GM18870 (cell line): Measurements from ENCODE around the gene MTTP.
"Not testable (repeated sequence)": the region's sequence is repeated elsewhere in the genome, so short reads cannot be mapped to it uniquely, and the experiment has no call there.

ENCODE experiments used
- ATAC-seq: cut with Tn5 transposase; IDR thresholded peaks from one replicate; pipeline ENCODE4 v1.9.1; 2021; ENCODE audit warnings: moderate library complexity; ENCODE audit not compliant: unreplicated experiment

The MTTP gene

DNA sequence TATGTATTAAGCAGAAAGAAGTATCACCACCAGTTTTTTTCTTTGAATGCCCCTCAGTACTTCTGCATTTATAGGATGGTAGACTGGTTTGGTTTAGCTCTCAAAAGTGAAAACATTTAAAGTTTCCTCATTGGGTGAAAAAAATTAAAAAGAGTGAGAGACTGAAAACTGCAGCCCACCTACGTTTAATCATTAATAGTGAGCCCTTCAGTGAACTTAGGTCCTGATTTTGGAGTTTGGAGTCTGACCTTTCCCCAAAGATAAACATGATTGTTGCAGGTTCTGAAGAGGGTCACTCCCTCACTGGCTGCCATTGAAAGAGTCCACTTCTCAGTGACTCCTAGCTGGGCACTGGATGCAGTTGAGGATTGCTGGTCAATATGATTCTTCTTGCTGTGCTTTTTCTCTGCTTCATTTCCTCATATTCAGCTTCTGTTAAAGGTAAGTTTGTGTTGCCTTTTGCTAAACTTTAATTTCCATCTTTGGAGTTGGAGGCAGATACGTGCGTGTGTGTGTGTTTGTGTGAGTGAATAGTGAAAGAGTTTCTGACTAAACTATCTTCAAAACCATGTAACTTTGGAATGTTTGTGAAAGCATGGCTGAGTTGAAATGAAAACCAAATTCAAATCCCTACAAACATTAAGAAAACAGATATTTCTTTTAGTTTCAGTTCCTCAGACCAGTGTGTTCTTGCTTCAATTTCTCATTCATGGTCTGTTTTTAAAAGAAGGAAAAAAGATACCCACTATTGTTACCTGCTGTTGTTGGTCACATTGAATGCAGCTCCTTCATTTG is at the start of gene MTTP:
Gene MTTP (plus strand): TSS at position 295 of the 795 bp plus-strand sequence. CDS start 86 bp downstream, at position 381.
- ATAC-seq: peak; percentile 79

DNA sequence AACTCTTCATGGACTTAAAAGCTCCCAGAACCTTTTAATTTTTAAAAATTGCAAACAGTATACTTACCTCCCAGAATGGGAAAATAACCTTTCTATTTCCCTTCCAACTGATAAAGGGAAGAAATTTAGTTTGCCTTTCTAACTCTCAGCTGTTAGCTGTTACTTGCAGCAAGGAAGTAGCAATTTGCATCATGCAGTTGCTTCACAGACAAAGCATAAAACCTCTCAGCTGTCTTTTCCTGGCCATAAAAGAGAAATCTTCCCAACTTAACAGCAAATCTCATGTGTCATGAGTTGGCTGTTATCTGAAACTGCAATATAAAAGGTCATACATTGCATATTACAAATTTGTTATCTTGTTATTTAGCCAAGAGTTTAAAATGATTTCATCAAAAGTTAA is 45.4 kb upstream of the MTTP start:
- no peak for ATAC-seq

DNA sequence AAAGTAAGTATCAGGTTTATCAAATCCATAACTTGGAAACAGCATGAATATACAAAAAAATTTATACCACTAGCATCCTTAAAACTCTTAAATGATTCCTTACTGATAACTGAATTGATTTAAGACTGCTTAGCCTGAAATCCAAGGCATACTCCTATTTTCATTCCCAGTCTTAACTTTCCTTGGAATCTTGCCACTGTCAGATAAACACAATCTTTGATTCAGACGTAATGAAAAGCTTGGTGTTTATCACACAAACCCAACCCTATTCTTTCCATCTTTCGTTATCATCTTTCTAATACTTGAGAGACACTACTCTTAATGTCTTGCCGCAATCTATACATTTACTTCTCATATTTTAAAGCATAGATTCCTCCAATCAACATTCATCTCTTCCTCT is 44.7 kb upstream of the MTTP start:
- ATAC-seq: no peak

DNA sequence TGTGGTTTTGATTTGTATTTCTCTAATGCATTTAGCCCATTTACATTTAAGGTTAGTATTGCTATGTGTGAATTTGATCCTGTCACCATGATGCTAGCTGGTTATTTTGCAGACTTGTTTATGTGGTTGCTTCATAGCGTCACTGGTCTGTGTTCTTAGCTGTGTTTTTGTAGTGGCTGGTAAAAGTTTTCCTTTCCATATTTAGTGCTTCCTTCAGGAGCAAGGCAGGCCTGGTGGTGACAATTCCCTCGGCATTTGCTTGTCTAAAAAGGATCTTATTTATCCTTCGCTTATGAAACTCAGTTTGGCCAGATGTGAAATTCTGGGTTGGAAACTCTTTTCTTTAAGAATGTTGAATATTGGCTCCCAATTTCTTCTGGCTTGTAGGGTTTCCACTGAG is 39.9 kb upstream of the MTTP start:
- ATAC-seq: not testable (repeated sequence)

DNA sequence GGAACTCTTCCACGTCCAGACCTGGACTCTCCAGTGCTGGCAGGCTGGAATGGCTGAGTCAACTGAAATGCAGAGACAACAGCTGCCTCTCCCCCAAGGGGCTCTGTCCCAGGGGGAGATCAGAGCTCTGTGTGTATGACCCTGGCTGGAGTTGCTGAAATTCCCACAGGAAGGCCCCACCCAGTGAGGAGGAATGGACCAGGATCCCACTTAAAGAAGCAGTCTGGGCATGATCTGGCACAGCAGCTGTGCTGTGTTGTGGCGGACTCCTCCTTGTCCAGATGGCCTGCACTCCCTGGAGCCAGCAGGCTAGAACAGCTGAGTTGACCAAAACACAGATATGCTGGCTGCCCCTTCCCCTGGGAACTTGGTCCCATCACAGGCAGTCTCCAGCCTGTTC is 38.4 kb upstream of the MTTP start:
- no peak for ATAC-seq

DNA sequence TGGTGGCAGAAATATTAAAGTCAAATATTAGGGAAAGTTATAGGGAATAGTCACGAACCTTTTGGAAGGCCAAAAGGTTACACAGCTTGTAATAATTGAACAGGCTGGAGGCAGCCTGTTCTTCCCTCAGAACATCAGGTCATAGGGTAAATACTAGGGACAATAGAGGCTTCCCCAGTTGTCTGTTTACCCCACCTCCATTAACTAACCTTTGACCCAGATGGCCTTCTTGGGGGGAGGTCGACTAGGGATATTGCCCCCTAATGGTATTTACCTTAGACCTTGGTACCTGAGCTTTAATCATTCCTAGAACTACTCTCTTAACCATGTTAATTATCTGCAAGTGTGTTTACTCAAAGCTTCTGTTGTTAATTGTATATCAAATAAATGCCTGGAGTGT is 37.8 kb upstream of the MTTP start:
- no peak for ATAC-seq

DNA sequence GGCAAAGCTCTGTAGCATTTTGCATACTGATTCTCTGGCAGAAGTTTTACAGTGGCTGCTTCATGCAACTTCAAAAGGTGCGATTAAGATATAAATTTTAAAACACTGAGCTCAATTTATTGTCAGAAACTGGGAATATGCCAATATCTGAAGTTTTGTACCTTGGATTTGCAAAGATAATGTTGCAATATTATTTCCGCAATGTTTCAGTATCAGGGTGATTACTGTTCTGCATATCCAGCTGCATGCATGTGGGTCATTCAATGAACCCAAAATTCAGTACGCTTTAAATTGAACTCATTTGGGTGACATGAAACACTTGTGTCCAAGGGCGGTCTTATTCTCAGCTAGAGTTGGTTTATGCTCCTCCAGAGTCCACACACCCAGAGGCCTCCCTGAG is 37.0 kb upstream of the MTTP start:
- ATAC-seq: no peak

DNA sequence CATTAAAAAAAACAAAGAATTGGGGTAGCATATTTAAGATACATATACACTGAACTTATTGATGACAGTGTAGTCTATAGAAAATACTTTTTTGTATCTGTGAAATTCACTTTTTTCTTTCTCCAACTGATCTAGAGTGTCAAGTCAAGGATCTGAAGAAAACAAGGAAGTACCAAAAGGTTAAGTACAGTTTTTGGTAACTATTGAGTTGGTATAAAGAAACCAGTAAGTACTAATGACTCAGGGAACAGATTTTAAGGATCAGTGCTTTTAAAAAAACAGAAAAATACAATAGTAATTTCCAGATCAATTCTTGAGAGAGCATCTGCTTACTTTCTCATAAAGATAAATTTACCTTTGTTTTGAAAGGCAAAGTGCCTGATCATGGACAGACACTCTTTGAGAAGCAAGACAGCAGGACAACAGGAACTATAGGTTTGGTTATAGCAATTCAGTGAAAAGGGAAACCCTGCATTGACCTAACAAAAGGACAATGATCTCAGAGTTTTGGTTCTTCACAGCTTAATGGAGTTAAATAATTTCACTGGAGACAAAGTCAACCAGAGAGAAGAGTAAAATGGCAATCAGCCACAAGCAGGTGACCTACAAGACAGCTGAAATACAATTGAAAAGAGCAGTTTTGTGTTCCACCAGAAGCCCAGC is 34.2 kb upstream of the MTTP start:
- ATAC-seq: no peak

DNA sequence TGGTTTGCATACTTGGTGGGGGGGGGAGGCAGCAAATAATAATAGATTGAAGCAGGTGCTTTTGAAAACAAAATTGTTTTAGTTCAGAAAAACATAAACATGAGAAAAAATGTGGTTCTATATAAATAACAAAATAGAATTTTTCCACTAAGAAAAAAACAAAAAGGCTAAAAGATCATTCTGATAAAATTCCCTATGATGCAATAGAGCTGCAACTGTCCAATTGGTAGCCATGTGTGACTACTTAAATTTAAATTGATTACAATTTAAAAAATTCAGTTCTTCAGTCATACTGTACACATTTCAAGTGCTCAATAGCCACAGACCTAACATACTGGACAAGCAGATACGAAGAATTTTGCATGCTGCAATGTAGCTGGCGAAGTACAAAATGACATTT is 21.8 kb upstream of the MTTP start:
- no peak for ATAC-seq

DNA sequence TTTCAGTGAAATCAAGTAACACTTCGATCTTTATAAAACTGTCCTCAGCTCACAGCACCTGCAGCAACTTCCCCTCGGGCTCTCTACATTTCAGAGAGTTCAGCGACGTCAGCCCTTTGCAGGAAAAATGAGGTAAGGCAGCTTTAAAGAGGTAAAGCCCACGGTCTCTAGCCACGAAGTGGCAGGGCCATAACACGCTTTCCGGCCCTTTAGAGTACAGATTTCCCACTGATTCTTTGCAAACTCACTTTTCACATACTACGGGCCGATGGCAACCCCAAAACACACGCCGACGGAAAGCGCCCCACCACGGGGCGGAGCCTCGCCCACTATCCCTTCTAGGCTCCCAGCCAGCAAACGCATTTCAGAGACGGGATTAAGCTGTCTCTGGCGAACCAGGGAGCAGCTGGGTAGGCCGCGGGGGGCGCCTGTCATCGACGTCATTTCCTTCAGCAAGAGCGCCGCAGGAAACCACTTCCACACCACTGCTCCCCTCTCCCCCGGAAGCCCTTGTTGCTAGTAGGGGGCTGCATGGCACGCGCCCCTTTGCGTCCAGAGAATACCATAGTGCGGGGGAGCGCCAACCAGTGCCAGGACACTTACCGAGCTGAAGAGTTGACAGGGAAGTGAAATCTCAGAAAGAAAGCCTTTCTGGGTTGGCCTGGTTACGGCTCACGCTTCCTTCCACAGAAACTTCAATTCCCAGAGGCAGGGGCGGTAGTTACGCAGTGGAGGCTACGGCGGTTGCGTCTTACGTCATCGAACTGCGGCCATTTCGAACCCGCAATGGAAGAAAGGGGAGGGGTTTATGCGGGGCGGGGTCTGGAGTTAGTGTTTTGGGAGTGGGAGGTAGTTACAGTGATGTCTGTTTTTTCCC is 11.1 kb upstream of the MTTP start, which contains the start of gene TRMT10A:
Gene TRMT10A (minus strand): TSS at position 730 of the 877 bp plus-strand sequence. CDS start 4,701 bp downstream, outside the sequence.
- peak; percentile 94 for ATAC-seq

DNA sequence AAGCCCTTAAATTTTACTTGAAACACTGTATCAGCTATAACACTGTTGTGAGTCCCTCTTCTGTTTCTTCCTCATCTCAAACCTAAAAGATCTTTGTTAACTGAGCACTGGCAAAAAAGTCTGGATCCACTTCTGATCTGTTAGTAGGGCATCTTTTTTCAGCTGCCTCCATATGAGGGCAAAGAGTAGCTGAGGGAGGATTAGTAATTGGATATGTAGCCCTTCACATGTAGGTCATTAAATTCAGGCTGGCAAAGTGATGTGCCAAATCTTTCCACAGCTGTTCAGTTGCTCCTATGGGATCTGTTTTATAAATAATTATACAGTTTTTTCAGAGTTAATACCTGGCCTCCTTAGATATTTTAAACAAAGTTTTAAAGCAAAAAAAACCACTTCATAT is 9.7 kb upstream of the MTTP start:
- ATAC-seq: no peak

DNA sequence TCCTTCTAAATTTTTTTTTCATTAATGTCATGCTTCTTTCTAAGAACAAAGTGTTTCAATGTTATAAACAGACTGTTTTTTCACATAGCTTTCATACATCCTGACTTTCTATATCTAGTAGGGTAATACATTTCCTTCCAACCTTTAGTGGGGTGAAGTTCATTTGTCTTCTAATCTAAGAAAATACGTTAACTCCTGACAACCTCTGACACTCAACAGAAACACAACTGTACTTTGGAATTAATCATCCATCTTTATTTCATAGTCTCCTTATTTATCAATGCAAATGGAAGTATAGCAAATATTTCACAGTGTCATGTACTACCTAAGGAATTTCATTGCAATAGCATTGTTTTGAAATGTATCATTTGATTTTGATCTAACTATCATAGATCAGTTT is 2.7 kb upstream of the MTTP start:
- no peak for ATAC-seq

DNA sequence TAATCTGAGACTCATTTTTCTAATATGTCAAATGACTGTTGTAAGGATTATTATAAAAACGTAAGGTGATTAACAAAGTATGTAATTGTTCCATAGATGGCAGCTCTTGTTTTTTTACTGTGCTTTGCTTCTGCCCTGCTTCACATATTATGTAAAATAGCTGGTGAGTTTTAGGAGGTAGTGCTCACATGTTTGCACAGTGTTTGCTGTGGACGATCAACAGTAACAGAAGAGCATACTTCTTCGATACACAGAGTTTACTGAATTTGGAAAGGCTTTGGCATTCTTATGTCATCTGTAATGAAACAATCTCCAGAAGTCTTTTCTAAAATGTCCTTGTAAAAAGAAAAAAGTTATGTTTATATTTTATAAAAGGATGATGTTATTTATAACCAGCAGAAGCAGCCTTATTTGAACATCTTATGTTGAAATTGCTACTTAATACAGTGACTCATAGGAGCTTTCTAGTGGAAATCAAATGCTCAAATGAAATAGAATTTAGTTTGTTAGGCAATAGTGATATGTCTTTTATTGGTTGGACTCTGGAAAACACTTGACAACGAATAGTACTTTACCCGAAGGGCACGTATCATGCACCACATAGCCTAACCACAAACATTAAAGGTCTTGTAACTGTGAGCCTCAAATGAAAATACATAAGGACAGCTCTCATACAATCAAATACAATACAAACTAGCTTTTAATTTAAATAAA is 1.9 kb upstream of the MTTP start:
- ATAC-seq: no peak

DNA sequence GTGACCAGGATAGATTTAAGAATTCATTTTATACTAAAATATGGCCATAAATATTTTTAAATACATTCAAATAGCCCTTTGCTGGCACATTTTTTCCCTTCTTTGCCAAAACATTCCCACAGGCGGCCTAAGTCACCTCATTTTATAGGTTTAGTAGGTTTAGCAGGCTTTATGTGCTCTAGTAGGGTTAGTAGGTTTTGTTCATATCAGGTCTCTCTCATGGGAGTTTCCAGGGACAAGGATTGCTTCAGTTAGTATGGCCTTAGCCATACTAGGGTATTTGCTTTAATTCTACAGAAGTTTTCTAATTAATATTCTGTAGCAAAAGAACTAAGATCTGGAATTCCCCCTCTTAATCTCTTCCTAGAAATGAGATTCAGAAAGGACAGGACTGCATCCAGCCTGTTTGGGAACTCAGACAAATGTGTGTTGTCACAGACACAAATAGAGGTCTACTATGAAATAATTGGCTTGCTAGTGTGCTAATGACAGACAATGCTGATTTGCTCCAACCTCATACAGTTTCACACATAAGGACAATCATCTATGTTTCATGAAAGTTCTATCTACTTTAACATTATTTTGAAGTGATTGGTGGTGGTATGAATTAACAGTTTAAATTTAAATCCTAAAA is 772 bp upstream of the MTTP start:
- no peak for ATAC-seq

DNA sequence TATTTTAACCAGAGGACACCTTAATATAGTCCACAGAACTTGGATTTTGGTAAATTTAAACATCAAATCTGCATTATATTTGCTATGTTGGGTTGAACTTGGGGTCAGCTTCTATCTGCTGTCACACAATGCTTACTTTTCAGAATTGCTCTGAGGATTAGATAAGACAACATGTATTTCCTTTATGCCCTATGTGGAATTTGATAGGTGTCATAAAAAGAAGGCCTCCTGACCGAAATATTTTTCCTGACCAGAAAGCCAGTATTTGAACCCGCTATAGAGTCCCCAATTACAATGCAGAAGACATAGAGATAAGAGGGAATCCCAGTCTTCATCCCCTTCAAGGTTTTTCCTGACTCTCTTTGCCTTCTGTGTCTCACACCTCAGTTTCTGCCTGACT is 4.1 kb downstream of the MTTP start:
- no peak for ATAC-seq

DNA sequence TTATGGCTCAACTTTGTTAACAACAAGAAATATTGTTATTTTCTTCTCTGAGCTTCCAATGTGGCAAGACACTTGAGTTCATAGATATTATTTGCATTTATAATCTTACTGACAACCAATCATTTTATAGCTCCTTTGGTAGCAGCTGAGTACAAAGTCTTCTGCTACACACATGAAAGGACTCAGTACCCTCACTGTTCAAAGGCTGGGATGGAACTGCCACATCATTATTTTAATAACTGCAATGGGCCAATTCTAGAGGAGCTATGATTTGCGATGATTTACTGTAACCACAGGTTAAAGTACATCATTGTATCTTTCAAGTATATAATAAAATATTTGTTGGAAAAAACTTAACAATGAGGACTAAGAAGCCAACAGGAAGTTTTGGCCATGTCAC is 10.9 kb downstream of the MTTP start:
- ATAC-seq: no peak

DNA sequence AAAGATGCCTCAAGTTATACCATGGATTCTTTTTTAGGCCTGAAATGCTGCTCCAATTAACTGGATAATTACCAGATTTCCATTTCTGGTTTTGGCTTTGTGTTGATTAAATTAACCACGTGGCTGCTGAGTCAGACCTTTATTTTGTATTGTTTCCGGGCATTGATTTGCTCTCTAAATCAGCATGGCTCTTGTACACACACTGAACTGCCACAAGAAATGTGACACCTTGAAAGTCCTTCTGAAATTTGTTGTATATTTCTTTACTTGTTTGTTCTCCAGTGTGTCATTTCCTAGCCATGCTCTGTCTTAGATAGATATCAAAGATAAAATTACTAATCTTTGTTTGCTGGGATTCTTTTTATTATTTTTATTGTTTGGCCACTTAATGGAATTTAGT is 11.7 kb downstream of the MTTP start:
- no peak for ATAC-seq

DNA sequence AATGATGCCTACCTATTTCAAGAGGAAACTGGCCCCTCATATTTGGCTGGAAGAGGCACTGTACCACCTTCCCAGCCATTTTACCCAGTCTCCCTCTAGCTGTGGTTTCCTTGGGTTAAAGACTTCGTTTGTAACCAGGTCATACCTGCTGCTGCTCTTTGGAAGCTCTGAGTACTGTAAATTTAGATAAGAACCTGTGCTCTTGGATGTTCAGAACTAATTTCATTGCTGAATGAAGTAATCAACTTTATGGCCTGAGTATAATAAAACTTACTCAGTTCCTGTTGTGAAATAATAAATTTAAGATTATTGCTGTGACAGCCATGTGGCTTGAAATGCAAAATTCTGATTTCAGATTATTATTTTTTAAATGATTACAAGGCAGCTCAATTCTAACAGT is 12.2 kb downstream of the MTTP start:
- ATAC-seq: no peak

DNA sequence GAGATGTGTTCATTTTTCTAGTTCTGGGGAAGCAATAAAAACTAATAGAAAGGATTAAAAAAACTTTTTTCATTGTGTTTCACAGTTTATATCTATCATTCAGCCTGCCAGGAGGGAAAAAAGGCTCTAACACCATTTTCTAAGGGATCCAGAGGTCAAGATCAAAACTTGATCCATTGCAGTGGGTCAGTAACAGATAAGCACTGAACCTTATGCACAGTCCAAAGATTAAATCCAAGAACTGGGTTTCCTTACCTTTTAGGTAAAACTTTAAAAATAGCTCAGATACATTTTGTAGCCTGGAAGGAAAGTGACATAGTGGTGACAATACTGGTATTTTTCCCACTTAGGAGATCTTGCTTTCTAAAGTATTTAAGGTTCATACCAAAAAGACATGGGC is 12.7 kb downstream of the MTTP start:
- ATAC-seq: no peak

DNA sequence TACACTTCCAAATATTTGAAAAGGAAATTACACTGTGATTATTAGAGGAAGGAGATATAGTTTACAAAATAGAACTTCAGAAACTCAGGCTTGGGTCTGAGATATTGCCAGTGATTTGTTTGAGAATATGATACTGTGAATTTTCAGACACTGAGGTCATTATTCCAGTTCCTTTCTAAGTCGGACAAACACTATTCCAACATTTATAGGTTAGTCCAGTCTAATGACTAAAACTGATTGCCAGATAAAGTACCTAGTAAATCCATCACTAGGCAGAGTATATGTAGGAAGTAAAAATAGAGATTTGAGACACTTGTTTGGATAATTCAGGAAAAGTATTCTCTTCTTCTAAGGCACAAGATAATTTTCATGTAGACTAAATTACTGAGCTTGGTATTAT is 13.2 kb downstream of the MTTP start:
- ATAC-seq: no peak
